ENCODE measurements around the gene RHBDL3.
"Not testable (repeated sequence)": the region's sequence is repeated elsewhere in the genome, so short reads cannot be mapped to it uniquely, and the experiment has no call there.

RHBDL3 gene

DNA sequence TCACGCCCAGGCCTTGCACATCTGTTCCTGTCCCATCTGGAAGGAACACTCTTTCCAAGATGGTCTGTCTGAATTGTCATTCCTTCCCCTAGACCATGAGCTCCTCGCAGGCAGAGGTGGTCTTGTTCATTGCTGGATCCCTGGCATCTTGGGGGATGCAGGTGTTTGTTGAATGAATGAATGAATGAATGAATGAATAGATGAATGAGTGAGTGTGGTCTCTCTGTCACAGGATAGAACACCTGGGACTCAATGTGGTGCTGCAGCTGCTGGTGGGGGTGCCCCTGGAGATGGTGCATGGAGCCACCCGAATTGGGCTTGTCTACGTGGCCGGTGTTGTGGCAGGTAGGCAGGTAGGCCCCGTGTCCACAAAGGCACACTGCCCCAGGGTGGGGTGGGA lies 32.2 kb downstream of the RHBDL3 start:
- no peak for DNase-seq

DNA sequence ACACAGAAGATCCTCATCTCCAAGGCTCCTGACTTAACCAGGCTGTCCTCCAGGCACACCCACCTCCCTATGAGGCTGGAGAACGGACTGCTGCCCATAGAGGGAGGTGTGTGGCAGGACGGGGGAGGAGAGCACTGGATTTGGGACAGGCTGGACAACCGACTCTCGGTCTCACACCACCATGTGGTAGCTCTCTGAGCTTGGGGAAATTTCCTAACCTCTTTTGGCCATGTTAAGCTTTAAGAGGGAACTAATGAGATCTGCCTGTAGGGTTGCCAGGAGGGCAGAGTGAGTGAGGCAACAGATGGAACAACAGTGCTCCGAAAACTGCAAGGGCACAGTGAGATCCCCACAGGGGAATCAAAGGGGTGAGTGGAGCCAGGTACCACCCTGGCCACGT lies 32.7 kb downstream of the RHBDL3 start:
- DNase-seq: no peak

DNA sequence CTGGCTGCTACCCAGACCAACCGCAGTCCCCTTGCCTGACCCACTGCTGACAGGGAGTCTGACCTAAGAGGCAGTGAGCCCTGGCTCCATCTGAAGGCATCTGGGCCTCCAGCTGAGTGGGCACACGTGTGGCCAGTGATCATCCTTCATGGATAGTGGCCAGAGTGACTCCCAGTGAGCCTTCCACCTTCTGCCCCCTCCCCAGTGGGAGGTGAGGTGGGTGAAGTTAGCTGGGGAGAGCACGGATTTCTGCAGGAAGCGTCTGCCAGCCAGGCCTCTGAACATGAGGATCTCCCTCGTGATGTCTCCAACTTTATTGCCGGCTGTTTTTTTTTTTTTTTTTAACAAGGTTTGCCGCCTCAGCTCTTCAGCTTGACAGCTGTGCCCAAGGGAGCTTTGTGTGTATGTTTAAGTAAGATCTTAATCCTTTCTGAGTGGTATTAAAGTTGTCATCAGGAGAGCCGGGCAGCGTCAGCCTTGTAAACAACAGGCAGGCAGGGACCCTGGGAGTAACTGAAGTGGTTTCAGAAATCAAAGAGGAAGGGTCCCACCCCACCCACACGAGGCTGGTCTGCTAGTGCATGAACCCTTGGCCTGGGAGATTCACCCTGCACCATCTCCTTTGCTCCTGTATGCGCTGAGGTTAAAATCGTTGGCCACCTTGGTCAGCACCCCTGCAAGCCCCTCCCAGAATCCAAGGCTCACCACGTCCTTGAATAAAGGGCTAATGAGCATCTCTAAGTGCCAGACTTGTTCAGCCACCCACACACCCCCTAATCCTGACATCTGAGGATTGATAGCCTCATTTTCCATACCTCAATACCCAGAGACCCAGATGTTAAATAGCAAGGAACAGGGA lies 33.3 kb downstream of the RHBDL3 start:
- no peak for DNase-seq

DNA sequence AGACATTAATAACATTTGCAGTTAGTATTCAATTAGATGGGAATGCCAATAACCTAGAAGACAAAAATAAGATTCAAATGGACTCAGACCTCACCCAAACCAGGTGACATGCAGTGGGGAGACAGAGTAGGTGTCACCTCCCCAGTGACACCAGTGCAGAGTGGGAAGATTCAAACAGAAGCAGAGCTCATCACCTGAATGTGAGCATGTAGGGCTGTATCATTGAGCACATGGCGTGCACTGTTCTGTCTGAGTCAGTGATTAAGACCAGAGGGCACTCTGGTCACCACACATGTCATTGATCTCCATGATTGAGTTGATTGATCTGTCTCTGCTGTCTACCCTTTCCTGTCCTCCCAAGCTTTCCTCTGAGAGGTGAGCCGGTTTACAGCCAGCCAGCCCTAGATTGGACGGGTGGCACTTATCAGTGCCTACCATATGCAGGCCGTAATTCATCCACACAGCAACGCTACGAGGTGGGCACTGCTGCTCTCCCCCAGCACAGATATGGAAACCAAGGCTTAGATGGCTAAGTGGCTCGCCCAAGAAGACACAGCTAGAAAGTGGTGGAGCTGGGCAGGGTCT lies 34.0 kb downstream of the RHBDL3 start:
- no peak for DNase-seq

DNA sequence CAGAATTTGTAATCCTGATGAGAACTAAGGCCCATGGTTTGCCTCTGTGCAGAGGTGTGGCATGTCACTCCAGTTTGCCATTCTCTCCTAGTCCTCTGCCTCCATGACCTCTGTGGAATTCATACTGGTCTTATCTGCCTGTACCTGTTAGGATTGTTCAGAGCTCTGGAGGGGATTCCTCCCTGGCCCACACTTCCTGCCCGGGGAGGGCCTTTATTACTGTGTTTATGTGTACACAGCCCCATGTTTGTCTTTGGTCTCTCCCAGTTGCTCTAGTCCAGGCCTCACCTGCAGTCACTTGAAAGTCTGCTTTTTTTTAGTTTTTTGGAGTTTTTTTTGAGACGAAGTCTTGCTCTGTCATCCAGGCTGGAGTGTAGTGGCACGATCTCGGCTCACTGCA lies 36.4 kb downstream of the RHBDL3 start:
- peak; percentile 43 for DNase-seq

DNA sequence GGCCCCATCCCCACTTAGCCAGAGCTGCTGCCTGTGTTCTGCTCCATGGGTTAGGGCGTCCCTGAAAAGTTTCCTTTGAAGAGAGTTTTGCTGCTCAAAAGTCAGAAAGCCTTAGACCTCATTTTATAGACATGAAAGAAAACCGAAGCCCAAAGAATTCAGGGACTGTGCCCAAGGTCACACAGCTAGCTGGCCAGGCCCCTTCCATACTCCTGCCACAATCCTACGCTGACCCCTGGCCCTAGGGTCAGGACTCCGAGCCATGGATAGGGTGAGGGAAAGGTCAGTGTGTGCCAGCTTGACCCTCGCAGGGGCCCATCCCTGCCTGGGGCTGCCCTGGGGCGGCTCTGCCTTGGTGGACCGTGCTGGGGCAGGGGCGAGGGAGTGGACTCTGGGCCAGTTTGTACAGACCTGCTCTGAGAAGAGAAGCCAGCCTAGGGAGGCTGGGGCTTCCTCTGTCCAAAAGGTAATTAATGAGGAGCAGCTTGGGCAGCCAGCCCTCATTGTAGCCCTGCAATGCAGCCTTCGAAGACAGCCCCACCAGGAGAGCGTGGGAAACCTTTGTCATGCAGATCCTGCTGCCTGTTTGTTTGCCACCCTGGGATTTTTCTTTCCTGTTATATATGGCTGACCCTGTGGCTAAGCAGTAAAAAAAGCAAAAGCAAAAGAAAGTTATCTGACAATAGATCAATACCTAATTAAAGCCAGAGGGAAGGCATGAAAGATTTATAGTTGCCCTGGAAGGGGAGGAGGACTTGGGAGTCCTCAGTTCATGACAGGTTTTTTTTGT lies 37.4 kb downstream of the RHBDL3 start:
- DNase-seq: peak; percentile 34

DNA sequence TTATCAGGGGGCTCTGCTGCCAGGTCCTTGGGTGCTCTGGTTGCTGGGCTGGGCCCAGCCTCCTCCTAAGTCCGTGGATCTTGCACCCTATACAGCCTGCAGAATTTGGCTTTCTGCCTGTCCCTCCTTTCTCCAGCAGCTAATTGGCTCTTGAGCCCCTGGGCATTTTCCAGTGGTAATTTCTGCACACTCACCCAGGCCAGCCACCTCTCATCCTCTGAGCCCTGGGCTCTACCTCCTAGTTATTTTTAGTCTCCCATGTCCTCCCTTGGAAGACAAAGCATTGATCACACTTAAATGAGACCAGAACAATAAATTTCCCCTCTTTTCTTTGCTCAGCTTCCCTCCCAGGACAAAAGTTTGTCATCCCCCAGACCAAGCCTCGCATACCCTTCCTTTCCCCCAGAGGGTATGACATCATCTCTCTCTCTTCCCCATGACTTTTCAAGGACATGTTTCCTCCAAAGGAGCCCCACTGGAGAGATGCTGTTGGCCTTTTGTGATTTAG lies 38.2 kb downstream of the RHBDL3 start:
- no peak for DNase-seq

DNA sequence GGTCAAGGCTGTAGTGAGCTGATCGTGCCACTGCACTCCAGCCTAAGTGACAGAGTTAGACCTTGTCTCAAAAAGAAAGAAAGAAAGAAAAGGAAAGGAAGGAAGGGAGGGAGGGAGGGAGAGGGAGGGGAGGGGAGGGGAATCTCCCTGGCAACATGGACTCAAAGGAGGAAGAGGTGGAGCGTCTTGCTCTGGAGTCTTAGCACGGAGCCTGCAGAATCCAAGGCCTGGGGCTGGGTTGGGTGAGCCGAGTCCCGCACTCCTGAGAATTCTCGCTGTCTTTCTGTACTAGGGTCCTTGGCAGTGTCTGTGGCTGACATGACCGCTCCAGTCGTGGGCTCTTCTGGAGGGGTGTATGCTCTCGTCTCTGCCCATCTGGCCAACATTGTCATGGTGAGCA lies 39.4 kb downstream of the RHBDL3 start:
- no peak for DNase-seq

DNA sequence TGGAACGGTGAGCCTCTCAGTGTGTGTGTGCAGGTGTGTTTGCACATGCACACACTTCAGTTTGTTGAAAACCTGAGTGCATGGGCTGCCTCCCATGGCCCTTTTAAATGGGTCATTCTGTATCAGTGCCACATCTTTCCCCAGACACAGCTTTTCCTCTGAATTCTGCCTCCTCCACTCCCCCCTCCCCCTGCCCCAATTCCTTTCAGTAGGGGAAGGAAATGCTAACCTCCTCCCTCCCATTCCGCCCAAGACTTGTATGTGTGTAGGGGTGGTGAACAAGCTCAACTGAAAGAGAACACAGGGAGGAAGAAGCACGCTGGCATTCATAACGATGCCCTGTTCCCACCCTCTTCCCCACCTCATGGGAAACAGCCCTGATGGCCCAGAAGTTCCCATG lies 42.0 kb downstream of the RHBDL3 start:
- peak; percentile 27 for DNase-seq

DNA sequence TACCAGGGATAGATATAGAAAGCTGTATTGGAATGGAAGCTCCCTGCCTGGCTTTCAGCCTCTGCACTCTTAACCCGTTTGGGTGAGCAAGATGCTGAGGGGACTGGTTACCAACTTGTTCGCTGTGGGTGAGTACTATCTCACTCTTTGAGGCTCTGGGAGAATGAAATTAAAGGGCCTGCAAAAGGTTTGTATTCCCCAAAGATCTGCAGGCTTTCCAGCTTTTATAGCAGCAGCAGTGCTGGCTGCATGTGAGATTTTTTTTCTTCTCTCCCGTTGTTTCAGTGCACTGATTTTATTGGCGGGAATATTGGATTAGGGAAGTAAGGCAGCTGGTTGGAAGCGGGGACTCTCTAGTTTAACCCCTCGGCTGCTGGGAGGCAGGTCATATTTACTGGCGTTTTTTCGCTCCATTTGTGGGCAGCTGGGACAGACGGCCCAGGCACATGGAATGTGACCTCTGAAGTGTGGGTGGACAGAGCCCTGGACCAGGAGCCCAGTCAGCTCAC lies 45.5 kb downstream of the RHBDL3 start:
- no peak for DNase-seq

DNA sequence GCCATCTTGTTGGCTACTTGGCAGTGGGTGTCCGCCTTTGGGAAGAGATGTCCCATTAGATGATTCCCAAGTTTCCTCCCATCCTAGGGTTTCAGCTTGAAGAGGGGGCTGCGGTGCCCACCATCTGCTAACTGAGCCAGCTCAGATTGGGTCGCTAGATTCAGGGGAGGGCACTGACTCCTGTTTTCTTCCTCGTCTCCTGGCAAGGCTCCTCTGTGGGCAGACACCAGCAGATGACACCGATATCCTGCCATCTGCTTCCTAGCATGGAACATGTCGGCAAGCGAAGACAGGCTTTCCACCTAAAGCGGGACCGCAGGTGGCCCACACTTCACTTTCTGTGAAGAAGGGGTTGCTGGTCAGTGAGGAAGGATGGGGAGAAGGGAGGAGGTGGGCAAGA lies 49.0 kb downstream of the RHBDL3 start:
- DNase-seq: no peak

DNA sequence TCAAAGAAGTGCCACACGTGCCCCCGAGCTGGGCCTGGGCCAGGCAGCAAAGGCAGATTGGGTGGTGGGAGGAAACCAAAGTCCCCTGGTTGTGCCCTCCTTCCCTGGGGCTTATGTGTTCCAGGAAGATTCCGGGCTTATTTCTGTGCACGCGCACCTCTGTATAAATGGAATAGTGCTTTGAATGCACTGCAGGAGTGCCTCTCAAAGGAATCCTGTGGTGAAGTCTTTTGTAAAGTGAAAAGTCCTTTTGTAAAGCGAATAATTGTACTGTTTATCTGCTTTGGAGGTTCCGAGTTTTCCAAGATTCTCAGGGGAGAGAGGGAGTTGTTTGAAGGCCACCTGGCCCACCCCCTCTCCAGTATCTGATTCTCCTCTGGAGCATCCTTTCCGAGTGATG lies 49.5 kb downstream of the RHBDL3 start:
- DNase-seq: peak; percentile 63

DNA sequence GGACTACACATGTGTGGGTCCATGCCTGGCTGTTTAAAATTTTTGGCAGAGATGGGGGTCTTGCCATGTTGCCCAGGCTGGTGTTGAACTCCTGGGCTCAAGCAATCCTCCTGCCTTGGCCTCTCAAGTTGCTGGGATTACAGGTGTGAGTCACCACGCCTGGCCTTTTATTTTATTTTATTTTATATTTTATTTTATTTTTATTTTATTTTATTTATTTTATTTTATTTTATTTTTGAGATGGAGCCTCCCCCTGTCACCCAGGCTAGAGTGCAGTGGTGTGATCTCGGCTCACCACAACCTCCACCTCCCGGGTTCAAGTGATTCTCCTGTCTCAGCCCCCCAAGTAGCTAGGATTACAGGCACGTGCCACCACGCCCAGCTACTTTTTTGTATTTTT lies 51.0 kb downstream of the RHBDL3 start:
- DNase-seq: not testable (repeated sequence)

DNA sequence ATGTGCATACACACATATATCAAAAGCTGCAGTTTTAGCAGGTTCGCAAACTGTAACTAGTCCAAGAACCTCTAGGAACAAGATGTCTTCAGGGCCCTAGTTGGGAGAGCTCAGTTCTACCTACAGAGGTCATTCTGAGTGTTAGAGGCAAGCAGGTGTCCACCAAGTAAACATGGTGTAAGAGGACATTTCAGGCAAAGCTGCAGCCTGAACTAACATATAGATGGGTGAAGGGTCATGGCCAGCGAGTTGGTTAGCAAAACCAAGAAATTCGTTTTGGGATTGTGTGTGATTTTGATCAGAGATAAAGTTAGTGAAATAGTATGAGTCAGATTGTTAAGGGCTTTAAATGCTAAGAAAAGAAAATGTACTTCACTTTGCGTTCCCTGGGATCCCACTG lies 51.7 kb downstream of the RHBDL3 start:
- DNase-seq: no peak

DNA sequence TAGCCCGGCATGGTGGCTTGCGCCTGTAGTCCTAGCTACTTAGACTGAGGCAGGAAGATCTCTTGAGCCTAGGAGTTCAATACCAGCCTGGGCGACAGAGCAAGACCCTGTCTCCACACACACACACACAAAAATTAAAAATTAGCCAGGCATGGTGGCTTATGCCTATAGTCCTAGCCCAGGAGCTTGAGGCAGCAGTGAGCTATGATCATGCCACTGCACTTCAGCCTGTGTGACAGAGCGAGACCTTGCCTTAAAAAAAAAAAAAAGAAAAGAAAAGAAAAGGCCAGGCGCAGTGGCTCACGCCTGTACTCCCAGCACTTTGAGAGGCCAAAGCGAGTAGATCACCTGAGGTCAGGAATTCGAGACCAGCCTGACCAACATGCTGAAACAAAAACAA lies 52.4 kb downstream of the RHBDL3 start:
- no peak for DNase-seq

DNA sequence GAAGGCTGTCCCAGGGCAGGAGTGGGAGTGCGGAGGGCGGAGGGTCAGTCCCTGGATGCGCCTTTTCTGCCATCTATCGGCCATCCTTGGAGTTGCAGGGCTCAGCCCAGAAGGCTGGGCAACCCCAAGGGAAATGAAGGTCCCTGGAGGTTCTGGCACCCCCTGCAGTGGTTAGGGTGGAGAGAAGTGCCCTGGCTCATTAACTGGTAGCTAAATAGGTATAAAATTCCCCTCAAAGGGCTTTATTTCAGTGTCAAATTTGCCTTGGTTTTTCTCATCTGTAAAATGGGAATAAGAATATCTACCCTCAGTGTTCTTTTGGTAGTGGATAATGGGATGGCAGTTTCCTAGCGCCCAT lies 53.9 kb downstream of the RHBDL3 start:
- DNase-seq: peak; percentile 62

DNA sequence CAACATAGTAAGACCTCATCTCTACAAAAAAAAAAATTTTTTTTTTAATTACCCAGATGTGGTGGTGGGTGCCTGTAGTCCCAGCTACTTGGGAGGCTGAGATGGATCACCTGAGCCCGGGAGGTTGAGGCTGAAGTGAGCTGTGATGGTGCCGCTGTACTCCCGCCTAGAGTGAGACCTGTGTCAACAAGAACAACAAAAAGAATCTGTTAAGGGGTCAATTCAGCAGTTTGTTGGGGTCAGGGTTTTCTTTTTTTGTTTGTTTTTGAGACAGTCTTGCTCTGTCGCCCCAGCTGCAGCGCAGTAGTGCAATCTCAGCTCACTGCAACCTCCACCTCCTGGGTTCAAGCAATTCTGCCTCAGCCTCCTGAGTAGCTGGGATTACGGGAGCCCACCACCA lies 54.4 kb downstream of the RHBDL3 start:
- not testable (repeated sequence) for DNase-seq

DNA sequence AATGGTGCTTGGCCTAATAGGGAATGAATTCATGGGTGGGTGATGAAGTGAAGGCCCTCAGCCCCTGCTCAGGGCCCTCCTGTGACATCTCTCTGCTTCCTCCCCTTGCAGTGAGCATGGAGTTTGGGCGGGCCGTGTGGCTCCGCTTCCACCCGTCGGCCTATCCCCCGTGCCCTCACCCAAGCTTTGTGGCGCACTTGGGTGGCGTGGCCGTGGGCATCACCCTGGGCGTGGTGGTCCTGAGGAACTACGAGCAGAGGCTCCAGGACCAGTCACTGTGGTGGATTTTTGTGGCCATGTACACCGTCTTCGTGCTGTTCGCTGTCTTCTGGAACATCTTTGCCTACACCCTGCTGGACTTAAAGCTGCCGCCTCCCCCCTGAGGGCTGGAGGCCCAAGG lies 55.2 kb downstream of the RHBDL3 start:
- no peak for DNase-seq

DNA sequence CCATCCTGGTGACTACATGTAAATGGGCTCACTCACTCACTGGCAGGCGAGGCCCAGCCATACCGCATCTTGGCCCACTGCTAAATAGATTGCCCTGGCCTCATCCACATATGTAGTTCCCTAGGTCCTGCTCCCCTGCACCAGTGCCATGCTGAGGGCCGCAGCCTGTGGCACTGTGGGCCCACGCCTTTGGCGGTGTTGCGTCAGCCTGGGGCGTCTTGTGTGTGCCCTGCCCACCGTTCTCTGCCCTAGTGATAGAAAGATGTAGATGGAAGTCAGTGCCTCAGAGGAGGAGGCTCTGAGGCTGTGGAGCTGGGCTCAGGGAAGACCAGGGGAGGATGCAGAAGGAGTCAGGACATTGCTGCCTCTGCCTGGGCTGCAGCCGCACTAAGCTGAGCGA lies 57.4 kb downstream of the RHBDL3 start:
- DNase-seq: no peak

DNA sequence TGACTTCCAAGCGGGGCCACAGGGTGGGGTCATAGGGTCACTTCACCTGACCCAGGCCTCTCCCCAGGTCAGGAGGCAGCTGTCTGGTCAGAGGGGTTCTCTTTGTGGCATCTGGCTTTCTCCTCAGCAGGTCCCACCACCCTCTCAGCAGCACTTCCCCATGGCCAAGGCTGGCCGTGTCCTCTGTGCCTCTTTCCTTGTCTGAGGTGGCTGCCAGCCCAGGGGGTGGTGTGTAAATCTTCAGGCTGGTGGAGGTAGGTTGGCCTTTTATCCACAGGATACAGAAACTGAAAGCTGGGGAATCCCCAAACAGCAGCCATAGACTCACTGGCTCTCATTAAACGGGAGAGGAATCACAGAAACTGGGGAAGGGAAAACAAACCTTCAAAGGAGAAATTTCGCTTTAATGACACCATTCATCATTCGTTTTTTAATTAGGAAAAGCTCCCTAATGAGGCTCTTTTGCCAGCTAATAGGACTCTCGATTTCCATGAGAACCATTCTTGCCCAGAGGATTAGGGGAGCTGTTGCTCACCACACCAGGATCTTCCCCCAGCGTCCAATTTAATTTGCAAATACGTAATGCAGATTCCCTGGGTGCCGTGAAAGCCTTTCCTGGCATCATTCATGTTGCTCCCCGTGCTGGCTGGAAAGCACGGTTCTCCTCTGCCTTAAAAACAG lies 58.3 kb downstream of the RHBDL3 start:
- DNase-seq: no peak

DNA sequence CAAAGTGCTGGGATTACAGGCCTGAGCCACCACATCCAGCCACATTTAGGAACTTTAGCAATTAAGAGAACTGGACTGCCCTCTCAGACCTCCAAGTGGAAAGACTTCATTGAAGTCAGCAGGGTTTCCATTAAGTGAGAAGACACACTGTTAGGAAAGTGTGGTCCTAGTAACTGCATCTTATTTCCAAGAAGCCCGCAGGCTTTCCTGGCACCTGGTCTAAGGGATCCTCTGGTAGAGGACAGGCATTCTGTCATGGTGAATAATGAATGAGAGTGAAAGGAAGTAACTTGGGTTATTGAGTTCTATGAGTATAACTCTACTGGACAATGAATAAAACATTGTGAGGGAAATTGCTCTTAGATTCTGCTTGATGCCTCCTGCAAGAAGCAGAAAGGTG lies 62.3 kb downstream of the RHBDL3 start:
- DNase-seq: no peak

DNA sequence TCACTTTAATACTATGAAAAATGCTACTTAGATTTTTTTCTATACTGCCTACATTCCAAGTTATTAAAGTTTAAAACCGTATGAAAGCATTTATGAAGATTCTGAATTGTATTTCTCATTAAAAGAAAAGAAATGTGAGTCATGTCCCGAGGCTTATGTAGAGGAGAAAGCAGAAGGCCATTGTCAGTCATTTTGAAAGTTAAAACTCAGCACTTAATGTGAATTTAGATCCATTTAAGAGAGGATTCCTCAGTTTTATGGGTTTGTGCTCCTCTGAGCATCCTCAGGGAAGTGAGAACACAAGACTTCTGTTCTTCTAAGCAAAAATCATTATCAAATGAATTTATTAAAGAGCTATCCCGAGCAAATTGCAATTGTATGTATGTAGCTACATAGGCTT lies 64.5 kb downstream of the RHBDL3 start:
- DNase-seq: no peak
